NCI-H1417 (cell line): ENCODE measurements around the gene LAMTOR2.
"Not testable (repeated sequence)": the region's sequence is repeated elsewhere in the genome, so short reads cannot be mapped to it uniquely, and the experiment has no call there.

Experiments
- DNase-seq, 3 experiments: peaks; one replicate each; lab custom pipeline; 2025; lab: John Stamatoyannopoulos, UW

LAMTOR2 gene

DNA sequence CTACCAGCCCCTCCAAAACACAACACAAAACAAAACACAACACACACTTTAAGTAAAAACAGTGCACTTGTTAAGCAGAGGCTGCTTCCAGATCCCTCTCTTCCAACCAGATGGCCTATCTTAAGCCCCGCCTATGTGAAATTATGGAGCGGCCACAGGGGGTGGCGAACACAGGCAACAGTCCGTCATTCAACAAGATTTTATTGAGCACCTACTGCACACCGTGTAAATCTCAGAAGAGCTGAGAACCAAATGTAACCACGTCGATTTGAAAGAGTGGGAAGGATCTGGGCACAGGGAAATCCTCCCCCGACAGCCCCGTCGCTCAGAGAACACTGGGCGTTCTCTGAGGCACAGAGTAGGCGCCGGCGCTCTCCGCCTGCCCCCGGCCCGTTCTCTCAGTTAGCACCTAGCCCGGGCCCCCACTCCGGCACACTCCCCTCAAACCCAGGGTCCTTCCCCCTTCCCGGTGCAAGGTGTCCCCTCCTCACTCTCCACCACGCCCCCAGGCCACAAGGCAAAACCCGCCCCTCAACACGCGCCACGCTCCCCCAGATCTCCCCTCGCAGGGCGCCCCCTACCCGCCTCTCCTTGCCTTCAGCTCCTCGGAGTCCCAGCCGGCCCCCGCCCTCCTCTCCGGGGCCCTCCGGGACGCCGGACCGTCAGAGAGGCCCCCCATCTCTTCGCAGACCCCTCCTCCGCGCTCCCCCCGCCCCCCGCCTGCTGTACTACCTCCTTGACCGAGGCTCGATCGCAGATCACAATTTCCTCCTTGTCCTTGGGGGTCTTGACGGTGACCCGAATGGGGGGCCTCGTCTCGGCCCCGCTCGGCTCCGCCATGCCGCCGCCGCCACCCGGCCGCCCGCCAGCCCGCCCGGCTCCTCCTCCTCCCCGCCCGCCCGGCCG lies 1.5 kb upstream of the LAMTOR2 start:
- DNase-seq, result peak; percentile 59 to 70 (median 68)

GRCh38 chr1:156053768-156054499 lies 648 bp upstream of the LAMTOR2 start, which contains the start of gene UBQLN4:
Gene UBQLN4, minus strand, starts transcription at chr1:156053798. Its CDS starts 97 bp downstream, at chr1:156053701.
- DNase-seq, result peak; percentile 84 to 93 (median 87)

- no peak for DNase-seq
These were observed 883 bp downstream of the LAMTOR2 start for GRCh38 chr1:156055281-156056048.

- no peak for DNase-seq
These were observed 1.8 kb downstream of the LAMTOR2 start for GRCh38 chr1:156056326-156056849.

DNA sequence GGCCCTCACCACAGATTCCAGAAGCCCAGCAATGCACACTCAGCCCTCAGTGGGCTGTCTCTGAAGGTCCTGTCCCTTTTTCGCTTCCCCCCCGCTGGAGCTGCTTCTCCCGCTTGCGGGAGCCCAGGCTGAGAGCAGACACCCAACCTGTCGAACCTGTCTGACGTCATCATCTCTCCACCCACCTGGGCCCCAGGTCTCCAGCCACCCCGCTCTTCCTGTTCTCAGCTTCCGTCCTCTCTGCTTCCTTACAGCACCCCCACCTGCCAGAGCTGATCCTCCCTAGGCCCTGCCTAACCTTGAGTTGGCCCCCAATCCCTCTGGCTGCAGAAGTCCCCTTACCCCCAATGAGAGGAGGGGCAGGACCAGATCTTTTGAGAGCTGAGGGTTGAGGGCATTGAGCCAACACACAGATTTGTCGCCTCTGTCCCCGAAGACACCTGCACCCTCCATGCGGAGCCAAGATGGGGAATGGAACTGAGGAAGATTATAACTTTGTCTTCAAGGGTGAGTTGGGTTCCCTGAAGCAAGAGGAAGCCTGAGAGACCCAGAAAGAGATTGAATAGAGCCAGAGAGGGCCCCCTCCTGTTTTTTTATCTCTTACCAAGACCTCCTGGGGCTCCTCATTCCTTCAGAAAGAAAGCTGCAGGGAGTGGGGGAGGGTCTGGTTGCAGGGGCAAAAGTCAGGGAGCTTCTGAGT lies 6.5 kb downstream of the LAMTOR2 start, which contains the start of gene RAB25:
Gene RAB25 (plus strand): TSS at position 224 of the 700 bp plus-strand sequence. CDS start 241 bp downstream, at position 465.
- DNase-seq, result peak in 2 of 3 experiments; percentile 13 to 15

GRCh38 chr1:156062189-156062588 lies 7.6 kb downstream of the LAMTOR2 start:
- no peak for DNase-seq

GRCh38 chr1:156063997-156064285 lies 9.4 kb downstream of the LAMTOR2 start:
- no peak for DNase-seq

DNA sequence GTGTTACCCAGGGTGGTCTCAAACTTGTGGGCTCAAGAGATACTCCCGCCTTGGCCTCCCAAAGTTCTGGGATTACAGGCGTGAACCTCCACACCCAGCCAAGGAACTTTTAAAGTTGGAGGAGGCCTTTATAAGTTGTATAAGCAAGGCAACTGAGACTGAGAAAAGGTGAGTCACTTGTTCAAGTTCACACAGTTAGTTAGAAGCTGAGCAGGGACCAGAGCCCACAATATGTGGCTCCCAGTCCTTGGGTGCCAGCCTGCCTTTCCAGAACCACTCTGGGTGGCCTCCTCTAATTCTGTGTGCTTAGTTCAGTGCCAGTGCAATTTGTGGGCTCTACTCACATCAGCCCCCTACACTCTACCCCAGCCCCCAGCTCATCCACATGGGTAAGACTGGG lies 10.0 kb downstream of the LAMTOR2 start:
- DNase-seq, result no peak

DNA sequence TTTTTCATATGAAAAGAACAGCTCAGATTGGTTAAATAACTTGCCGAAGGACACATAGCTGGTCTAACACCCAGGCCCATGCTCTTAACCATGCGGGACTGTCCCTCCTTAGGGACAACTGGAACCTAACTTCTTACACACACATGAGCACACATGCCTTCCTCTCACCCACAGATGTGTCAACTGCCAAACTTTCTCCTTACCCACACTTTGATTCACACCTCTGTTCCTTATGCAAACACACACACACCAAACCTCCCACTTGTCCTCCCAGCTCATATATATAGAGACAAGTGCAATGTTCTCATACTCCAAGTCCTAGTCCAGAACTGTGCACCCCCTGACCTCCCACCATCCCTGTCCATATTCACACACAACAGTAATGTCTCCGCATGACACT lies 10.6 kb downstream of the LAMTOR2 start:
- no peak for DNase-seq

DNA sequence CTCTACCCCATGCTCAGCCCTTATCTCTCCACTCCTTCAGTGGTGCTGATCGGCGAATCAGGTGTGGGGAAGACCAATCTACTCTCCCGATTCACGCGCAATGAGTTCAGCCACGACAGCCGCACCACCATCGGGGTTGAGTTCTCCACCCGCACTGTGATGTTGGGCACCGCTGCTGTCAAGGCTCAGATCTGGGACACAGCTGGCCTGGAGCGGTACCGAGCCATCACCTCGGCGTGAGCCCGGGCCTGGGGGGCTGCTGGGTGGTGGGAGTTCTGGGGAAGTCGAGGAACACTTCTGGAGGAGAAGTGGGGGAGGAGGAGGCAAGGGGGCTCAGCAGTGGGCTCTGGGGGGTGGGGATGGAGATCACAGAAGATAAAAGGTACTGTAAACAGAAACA lies 11.3 kb downstream of the LAMTOR2 start:
- DNase-seq, result no peak

- DNase-seq, result no peak
These were observed 12.7 kb downstream of the LAMTOR2 start for GRCh38 chr1:156067262-156067661.

DNA sequence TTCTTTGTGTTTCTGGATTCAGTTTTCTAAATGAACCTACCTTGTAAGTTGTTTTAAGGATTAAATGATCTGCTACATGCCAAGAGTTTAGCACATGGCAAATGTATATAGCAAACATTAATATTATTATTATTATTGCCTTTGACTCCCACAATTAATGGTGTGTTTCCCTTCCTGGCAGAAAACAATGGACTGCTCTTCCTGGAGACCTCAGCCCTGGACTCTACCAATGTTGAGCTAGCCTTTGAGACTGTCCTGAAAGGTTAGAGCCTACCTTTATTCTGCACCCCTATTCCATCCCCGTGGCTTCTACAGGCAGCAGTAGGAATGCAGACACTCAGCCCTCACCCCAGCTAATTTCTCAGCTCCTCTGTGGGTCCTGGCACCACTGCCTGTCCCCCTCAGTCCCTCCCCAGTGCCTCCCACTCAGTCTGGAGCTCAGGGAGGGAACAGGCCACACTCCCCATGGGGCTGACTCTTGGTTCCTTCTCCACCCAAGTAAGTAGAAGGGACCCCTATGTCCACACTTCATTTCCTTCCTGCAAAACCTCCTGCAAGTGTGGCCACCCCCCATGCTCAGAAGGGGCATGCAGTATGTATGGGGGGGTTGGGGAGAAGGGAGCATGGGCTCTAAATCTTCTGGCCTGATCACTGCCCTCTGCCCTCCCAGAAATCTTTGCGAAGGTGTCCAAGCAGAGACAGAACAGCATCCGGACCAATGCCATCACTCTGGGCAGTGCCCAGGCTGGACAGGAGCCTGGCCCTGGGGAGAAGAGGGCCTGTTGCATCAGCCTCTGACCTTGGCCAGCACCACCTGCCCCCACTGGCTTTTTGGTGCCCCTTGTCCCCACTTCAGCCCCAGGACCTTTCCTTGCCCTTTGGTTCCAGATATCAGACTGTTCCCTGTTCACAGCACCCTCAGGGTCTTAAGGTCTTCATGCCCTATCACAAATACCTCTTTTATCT lies 15.2 kb downstream of the LAMTOR2 start:
- no peak for DNase-seq

DNA sequence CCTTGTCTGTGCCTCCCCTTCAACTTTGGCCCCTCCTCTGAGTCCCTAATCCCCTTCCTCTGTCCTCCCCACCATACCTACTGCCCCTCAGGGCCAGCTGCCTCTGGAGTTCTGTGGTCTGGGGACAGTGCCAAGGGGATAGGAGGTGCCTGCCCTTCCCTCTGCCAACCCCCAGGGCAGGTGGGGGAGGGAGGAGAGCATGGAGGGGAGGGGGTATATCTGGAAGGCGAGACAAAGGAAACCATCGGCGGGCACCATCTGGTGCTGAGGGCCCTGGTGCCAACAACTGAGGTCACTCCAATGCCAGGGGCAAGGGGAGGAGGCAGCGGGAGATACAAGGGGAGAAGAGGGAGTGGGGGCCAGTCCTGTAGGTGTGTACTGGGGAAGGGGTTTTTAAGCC lies 16.0 kb downstream of the LAMTOR2 start:
- DNase-seq, result peak in 2 of 3 experiments; percentile 22 to 45

- not testable (repeated sequence) for DNase-seq
These were observed 16.8 kb downstream of the LAMTOR2 start for GRCh38 chr1:156071332-156071816.

GRCh38 chr1:156072251-156072650 lies 17.7 kb downstream of the LAMTOR2 start:
- no peak for DNase-seq

DNA sequence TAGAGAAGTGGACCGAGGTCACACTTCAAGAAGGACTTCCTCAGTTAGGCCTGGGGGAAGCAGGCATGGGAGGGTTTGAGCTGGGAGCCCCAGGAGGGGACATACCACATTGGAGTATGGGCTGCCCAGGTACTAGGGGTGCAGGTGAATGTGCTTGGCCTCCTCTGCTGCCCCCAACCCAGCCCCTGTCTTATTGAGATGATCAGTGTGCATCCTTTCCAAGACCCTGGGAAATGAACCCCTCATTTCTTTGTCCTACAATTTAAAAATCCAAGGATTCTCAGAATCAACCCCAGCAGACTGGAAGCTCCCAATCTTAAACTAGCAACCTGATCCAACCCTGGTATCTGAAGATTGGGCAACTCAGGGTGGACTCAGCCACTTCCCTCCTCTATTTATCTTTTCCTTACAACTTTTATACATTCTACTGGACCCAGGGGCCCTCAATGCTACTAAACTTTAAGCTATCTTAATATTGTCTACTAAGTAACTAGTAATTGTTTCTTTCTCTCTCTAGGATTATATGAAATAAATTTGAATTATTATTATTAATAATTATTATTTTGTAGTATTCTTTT lies 18.6 kb downstream of the LAMTOR2 start:
- DNase-seq, result no peak

DNA sequence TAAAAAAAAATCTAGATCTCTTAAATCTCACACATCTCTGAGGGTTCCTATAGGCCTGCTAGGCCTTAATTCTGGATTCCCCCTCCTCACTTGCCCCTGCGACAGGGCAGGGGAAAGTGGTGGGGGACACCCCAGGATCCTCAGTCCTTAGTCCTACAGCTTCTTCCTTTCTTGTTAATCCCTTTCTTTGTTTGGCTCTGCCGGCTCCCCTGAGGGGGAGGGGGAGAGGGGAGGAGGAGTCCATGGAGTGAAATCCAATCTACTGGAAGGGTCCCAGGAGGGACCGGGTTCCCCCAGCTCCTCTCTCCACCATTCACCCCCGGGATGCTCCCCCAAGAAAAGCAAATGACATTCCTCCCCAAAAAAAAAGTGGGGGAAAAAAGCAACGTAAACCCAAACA lies 19.2 kb downstream of the LAMTOR2 start:
- DNase-seq, result no peak

DNA sequence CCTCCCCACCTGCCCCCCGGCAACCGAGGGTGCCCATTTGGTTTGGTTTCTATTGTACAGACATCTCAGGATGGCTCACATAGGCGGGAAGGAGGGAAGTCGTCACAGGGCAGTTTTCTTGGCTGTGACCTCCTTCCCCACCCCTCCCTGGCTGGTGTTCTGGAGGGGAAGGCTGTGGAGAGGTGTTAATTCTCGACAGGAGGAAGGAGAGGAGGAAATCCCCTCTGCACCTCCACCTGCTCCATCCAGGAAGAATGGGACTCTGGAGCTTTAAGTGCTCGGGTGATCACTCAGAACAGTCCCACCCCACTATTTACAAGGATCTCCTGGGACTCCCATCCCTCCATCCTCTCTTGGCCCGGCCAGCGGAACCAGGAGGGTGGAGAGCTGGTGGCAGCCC lies 20.1 kb downstream of the LAMTOR2 start:
- no peak for DNase-seq

- DNase-seq, result no peak
These were observed 20.6 kb downstream of the LAMTOR2 start for GRCh38 chr1:156075162-156075561.

- no peak for DNase-seq
These were observed 21.2 kb downstream of the LAMTOR2 start for GRCh38 chr1:156075775-156076204.
